BLaER1 (cell line): ENCODE data around the gene ADAD2.
A peak's percentile ranks its signal among the peaks of the same experiment; 100 is the strongest.
"Not testable (repeated sequence)": the region's sequence is repeated elsewhere in the genome, so short reads cannot be mapped to it uniquely, and the experiment has no call there.

Experiments
- H3K27ac ChIP-seq: shearing (Covaris generic); formaldehyde crosslinking; 2 replicates; pipeline ENCODE4 v1.8.1; 2022
- H3K27me3 ChIP-seq: shearing (Covaris generic); formaldehyde crosslinking; 2 replicates; pipeline ENCODE4 v1.8.1; 2022
- H3K36me3 ChIP-seq: shearing (Covaris generic); formaldehyde crosslinking; 2 replicates; pipeline ENCODE4 v1.8.1; 2022
- H3K4me1 ChIP-seq: shearing (Covaris generic); formaldehyde crosslinking; 2 replicates; pipeline ENCODE4 v1.8.1; 2022
- H3K4me2 ChIP-seq: shearing (Covaris generic); formaldehyde crosslinking; 2 replicates; pipeline ENCODE4 v1.8.1; 2022
- H3K4me3 ChIP-seq: shearing (Covaris generic); formaldehyde crosslinking; 2 replicates; pipeline ENCODE4 v1.8.1; 2022
- H3K9ac ChIP-seq: shearing (Covaris generic); formaldehyde crosslinking; 2 replicates; pipeline ENCODE4 v1.8.1; 2022
- H3K9me3 ChIP-seq: shearing (Covaris generic); formaldehyde crosslinking; 2 replicates; pipeline ENCODE4 v1.8.1; 2022
- H4K20me1 ChIP-seq: shearing (Covaris generic); formaldehyde crosslinking; 2 replicates; pipeline ENCODE4 v1.8.1; 2022
- Cebpa-rat ChIP-seq: shearing (Covaris generic); IDR thresholded peaks from 2 replicates; pipeline ENCODE4 v1.8.1; 2022

The ADAD2 gene

DNA sequence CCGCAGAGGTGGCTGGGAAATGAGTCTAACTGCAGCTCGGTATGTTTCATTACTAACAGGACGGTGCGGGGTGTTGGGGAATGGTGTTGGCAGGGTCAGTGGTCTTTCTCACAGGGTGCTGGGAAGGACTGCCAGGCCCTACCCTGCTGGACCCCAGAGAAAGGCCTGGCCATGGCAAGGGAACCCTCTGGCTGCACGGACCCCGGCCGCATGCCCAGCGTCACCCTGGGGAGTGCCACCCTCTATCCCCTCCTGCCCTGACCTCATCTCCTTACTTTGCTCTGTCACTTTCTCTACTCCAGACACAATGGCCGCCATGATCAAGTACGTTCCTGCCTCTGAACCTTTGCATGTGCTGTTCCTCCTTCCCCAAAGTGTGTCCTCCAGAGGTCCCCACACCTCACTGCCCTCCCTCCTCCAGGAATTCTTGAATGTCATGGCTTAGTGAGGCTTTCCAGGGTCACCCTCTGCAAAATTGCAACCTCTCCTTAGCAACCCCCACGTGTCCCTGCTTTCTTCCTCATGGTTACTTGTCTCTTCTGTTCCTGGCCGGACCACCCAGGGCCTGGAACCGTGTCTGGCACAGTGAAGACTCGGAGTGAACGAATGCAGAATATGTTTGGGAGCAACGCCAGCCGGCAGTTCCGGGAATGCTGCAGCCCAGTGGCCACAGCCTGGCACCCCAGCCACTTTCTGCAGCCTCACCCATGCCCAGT lies 15.2 kb downstream of the ADAD2 start:
- Histone ChIP-seq H3K9me3 (peaks cover 28% of the 10 kb centered on the region), H3K9ac (no peak overlapping the region), H3K27me3 (no peaks in the 10 kb centered on the region), H3K4me2 (no peak overlapping the region), H3K27ac (no peak overlapping the region), H3K4me1 (peaks cover 13% of the 10 kb centered on the region), H3K36me3 (no peaks in the 10 kb centered on the region), H4K20me1 (no peaks in the 10 kb centered on the region), H3K4me3 (no peak overlapping the region)
- TF ChIP-seq Cebpa-rat, result no peak

DNA sequence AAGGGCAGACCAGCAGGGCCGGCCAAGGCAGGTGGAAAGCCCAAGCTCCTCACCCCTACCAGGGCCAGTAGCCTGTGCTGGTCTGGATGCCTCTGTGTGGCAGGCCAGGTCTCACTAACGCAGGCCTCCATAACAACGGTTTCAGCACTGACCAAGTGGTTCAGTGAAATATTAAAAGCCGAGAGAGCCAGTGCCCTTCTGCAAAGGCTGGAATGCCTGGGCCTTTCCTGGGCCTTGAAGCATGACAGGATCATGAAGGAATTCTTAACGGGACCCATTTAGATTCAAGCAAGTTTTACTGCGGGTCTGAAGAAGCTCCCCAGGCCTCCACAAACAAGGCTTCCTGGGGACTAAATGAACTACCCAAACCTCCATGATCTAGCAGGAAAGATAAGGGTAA lies 16.3 kb downstream of the ADAD2 start:
- TF ChIP-seq Cebpa-rat, result no peak
- H4K20me1 ChIP-seq, result no peaks in the 10 kb centered on the region
- no peak overlapping the region for H3K4me2 ChIP-seq
- H3K27me3 ChIP-seq, result no peaks in the 10 kb centered on the region
- H3K36me3 ChIP-seq, result no peaks in the 10 kb centered on the region
- H3K4me1 ChIP-seq, result peaks cover 13% of the 10 kb centered on the region
- H3K9ac ChIP-seq, result no peak overlapping the region
- no peak overlapping the region for H3K27ac ChIP-seq
- no peak overlapping the region for H3K4me3 ChIP-seq
- peaks cover 28% of the 10 kb centered on the region for H3K9me3 ChIP-seq

DNA sequence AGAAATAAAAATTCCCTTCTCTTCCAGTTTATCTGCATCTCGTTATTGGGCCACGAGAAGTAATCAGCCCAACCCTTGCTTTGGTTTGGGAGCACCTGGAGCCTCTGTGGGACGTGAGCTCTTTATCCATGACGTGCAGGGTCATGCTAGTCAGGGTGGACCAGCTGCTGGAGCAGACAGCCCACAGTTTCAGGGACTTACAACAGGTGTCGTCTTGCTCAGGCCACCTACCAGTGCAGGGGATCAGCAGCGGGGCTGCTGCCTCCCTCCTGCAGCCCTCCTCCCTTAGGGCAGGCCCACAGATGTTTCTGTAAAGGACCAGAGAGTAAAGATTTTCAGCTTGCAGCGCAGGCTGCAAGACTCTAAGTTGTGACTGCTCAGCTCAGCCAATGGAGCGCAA lies 16.9 kb downstream of the ADAD2 start:
- Histone ChIP-seq H3K9ac (no peak overlapping the region), H4K20me1 (no peaks in the 10 kb centered on the region), H3K27me3 (no peaks in the 10 kb centered on the region), H3K9me3 (peaks cover 28% of the 10 kb centered on the region), H3K27ac (no peak overlapping the region), H3K4me1 (peaks cover 13% of the 10 kb centered on the region), H3K36me3 (no peaks in the 10 kb centered on the region), H3K4me2 (peak overlapping the region; percentile 18; the same call in 1 of the 2 replicates), H3K4me3 (no peak overlapping the region)
- no peak for TF ChIP-seq Cebpa-rat

- no peak overlapping the region for H3K4me2 ChIP-seq
- H3K9ac ChIP-seq, result no peak overlapping the region
- no peak overlapping the region for H3K4me3 ChIP-seq
- H3K9me3 ChIP-seq, result peaks cover 28% of the 10 kb centered on the region
- no peak for TF ChIP-seq Cebpa-rat
- H4K20me1 ChIP-seq, result no peaks in the 10 kb centered on the region
- no peak overlapping the region for H3K27ac ChIP-seq
- no peaks in the 10 kb centered on the region for H3K36me3 ChIP-seq
- H3K27me3 ChIP-seq, result no peaks in the 10 kb centered on the region
- H3K4me1 ChIP-seq, result peaks cover 22% of the 10 kb centered on the region
Observed at GRCh38 chr16:84209989-84210388, 19.0 kb downstream of the ADAD2 start.

DNA sequence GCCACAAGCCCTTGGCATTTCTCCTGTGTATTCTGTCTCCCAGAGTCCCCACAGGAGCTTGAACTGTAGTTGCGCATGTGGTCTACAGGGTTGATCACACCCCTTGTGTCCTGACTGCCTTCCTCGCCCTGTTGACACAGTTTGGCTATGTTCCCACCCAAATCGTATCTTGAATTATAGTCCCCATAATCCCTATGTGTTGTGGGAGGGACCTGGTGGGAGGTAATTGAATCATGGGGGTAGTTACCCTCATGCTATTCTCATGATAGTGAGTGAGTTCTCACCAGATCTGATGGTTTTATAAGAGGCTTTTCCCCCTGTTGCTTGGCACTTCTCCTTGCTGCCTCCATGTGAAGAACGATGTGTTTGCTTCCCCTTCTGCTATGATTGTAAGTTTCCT lies 21.2 kb downstream of the ADAD2 start:
- H3K27me3 ChIP-seq, result no peaks in the 10 kb centered on the region
- peaks cover 28% of the 10 kb centered on the region for H3K9me3 ChIP-seq
- H4K20me1 ChIP-seq, result no peaks in the 10 kb centered on the region
- no peak overlapping the region for H3K4me3 ChIP-seq
- TF ChIP-seq Cebpa-rat, result no peak
- no peak overlapping the region for H3K27ac ChIP-seq
- H3K4me1 ChIP-seq, result peaks cover 24% of the 10 kb centered on the region
- no peak overlapping the region for H3K4me2 ChIP-seq
- no peaks in the 10 kb centered on the region for H3K36me3 ChIP-seq
- no peak overlapping the region for H3K9ac ChIP-seq

DNA sequence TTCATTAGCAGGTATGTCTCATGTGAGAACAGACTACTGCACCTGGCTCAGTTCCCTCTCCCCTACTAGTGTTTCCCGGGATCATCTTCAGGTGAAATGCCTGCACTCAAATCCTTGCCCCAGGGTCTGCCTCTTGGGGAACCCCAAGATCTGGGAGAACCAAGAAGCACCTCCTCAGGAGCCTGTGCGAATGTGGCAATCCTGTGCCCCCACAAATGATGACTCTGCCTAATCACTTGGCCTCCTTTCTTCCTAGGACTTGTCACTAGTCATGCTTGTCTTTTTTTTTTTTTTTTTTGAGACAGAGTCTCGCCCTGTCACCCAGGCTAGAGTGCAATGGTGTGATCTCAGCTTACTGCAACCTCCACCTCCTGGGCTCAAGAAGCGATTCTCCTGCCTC lies 21.7 kb downstream of the ADAD2 start:
- no peak overlapping the region for H3K9ac ChIP-seq
- H3K4me2 ChIP-seq, result no peak overlapping the region
- H3K36me3 ChIP-seq, result no peaks in the 10 kb centered on the region
- no peak overlapping the region for H3K4me3 ChIP-seq
- H3K4me1 ChIP-seq, result peaks cover 24% of the 10 kb centered on the region
- H4K20me1 ChIP-seq, result no peaks in the 10 kb centered on the region
- TF ChIP-seq Cebpa-rat, result no peak
- peaks cover 28% of the 10 kb centered on the region for H3K9me3 ChIP-seq
- H3K27me3 ChIP-seq, result no peaks in the 10 kb centered on the region
- H3K27ac ChIP-seq, result no peak overlapping the region

DNA sequence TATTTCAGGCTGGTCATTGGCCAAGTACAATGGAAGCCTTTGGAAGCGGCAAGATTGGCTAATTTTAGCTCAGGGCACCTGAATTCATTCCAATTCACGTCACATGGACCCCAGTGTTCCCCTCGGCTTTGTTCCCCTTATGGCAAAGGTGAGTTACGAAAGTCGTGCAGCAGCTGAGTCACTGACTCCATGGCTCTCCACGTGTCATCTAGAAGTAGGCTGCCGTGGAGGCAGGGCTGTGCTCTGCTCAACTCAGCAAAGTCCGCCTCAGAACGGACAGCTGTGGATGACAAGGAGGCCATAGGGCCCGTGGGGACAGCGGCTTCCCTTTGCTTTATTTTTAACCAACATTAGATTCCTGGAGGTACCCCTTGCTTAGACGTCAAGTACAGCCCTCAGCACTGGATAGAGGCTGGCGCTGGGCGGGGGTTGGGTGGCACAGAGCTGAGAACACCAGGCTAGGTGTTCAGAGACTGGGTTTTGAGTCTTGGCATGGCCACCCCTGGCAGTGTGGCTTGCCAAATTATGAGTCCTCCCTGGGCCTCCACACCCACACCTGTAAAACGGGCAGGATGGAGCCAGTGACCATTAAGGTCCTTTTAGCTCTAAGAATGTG lies 23.6 kb downstream of the ADAD2 start:
- Histone ChIP-seq H3K4me1 (peaks cover 12% of the 10 kb centered on the region), H3K9me3 (peaks cover 14% of the 10 kb centered on the region), H4K20me1 (no peaks in the 10 kb centered on the region), H3K4me3 (no peak overlapping the region), H3K27me3 (no peaks in the 10 kb centered on the region), H3K9ac (no peak overlapping the region), H3K4me2 (peak overlapping the region; percentile 62), H3K27ac (no peak overlapping the region), H3K36me3 (no peaks in the 10 kb centered on the region)
- TF ChIP-seq Cebpa-rat, result no peak

DNA sequence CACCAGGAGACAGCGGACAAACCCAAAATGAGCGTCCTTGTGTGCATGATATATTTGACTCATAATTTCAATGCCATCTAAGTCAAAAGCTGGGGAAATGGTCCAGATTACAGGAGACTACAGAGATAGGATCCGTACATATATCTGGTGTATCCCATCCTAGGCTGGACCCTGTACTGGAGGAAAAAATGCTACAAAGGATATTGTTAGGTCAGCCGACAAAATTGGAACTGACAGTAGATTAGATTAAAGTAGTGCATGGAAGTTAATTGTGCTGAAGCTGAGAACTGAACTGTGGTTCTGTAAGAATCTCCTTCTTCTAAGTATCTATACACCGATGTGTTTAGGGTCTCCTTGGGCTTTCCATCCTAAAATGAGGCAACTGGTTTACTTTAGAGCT lies 24.6 kb downstream of the ADAD2 start:
- no peak overlapping the region for H3K9ac ChIP-seq
- no peak for TF ChIP-seq Cebpa-rat
- no peaks in the 10 kb centered on the region for H3K27me3 ChIP-seq

GRCh38 chr16:84216144-84216543 lies 25.2 kb downstream of the ADAD2 start:
- H4K20me1 ChIP-seq, H3K9me3 ChIP-seq, H3K27me3 ChIP-seq, H3K4me2 ChIP-seq, H3K4me3 ChIP-seq, H3K9ac ChIP-seq, H3K36me3 ChIP-seq, H3K27ac ChIP-seq: not testable (repeated sequence)
- peaks cover 12% of the 10 kb centered on the region for H3K4me1 ChIP-seq

More for the DNA sequence above, 24.6 kb downstream of the ADAD2 start:
- Histone ChIP-seq H3K36me3 (no peaks in the 10 kb centered on the region), H3K27ac (no peak overlapping the region), H3K4me2 (no peak overlapping the region), H3K4me1 (peaks cover 12% of the 10 kb centered on the region), H4K20me1 (no peaks in the 10 kb centered on the region), H3K9me3 (peaks cover 4% of the 10 kb centered on the region; the same call in 1 of the 2 replicates), H3K4me3 (no peak overlapping the region)

- no peak for TF ChIP-seq Cebpa-rat
- no peak overlapping the region for H3K4me3 ChIP-seq
- H3K27me3 ChIP-seq, result no peaks in the 10 kb centered on the region
- no peaks in the 10 kb centered on the region for H3K9me3 ChIP-seq
- H4K20me1 ChIP-seq, result no peaks in the 10 kb centered on the region
- H3K36me3 ChIP-seq, result no peaks in the 10 kb centered on the region
- H3K27ac ChIP-seq, result no peak overlapping the region
- H3K9ac ChIP-seq, result no peak overlapping the region
- peaks cover 12% of the 10 kb centered on the region for H3K4me1 ChIP-seq
- H3K4me2 ChIP-seq, result no peak overlapping the region
Observed at GRCh38 chr16:84218176-84218823, 27.3 kb downstream of the ADAD2 start.
